IMR-90 (cell line): ENCODE results near the gene AADACL4. TPM values are rescaled to one million over a fixed set of nuclear protein-coding genes. Genes with fewer than 3 reads are reported as not detected.

ENCODE experiments used
- ATAC-seq: fragments of 200-7000 bp; cut with Tn5 transposase; 2 replicates; pipeline ENCODE4 v1.9.1; 2020; ENCODE audit warnings: low read depth, mild to moderate bottlenecking, moderate library complexity
- BruUV-seq: library from RNA; stranded (reverse); fragments of 400-500 nt; replicated peaks from 2 replicates; lab custom pipeline; 2021; lab: Mats Ljungman, UMichigan
- CTCF ChIA-PET: fragments of 300-600 bp; formaldehyde crosslinking; extraction: SDS; loops from one replicate; lab custom pipeline; 2021; ENCODE audit warnings: antibody characterized with exemption; lab: Yijun Ruan, JAX
- POLR2A ChIA-PET: fragments of 300-600 bp; sonication (Branson Sonifier 250); formaldehyde crosslinking; loops from one replicate; lab custom pipeline; 2022; ENCODE audit warnings: antibody characterized with exemption; ENCODE audit not compliant: unreplicated experiment; lab: Charles Lee
- DNase-seq: peaks from one replicate; pipeline ENCODE4 v3.0.0; 2013
- H2AFZ ChIP-seq: replicated peaks from 2 replicates; pipeline ENCODE3; 2013; ENCODE audit warnings: low read length, mild to moderate bottlenecking; ENCODE audit not compliant: poor library complexity
- H2AK5ac ChIP-seq: 2 replicates; pipeline ENCODE4 v1.6.1; 2013; ENCODE audit warnings: low read depth, low read length, inconsistent platforms
- H2AK9ac ChIP-seq: replicated peaks from 2 replicates; pipeline ENCODE3; 2013; ENCODE audit warnings: mild to moderate bottlenecking, low read depth, low read length, moderate library complexity; ENCODE audit not compliant: poor library complexity
- H2BK120ac ChIP-seq: 2 replicates; pipeline ENCODE4 v1.6.1; 2013; ENCODE audit warnings: low read depth, low read length, inconsistent platforms
- H2BK15ac ChIP-seq: 3 replicates; pipeline ENCODE4 v1.6.1; 2013; ENCODE audit warnings: low read depth, low read length, inconsistent platforms
- H2BK20ac ChIP-seq: 2 replicates; pipeline ENCODE4 v1.6.1; 2013; ENCODE audit warnings: low read depth, mild to moderate bottlenecking, inconsistent platforms, low read length, moderate library complexity
- H2BK5ac ChIP-seq: 2 replicates; pipeline ENCODE4 v1.6.1; 2013; ENCODE audit warnings: mild to moderate bottlenecking, low read depth, low read length, inconsistent platforms; ENCODE audit not compliant: poor library complexity, severe bottlenecking
- H3K14ac ChIP-seq: replicated peaks from 2 replicates; pipeline ENCODE4 v1.6.1; 2013; ENCODE audit warnings: low read depth, low read length, inconsistent platforms
- H3K18ac ChIP-seq: 2 replicates; pipeline ENCODE4 v1.6.1; 2013; ENCODE audit warnings: low read depth, low read length, control low read depth
- H3K23ac ChIP-seq: 2 replicates; pipeline ENCODE4 v1.6.1; 2013; ENCODE audit warnings: low read depth, low read length, inconsistent platforms
- H3K27ac ChIP-seq: 2 replicates; pipeline ENCODE4 v1.5.1; 2013; ENCODE audit warnings: mild to moderate bottlenecking, control low read depth, low read length; ENCODE audit not compliant: insufficient read depth
- H3K27me3 ChIP-seq: 2 replicates; pipeline ENCODE4 v1.6.1; 2013; ENCODE audit warnings: low read length; ENCODE audit not compliant: control insufficient read depth, insufficient read depth
- H3K36me3 ChIP-seq: 2 replicates; pipeline ENCODE4 v1.6.1; 2013; ENCODE audit warnings: low read length, mixed read lengths; ENCODE audit not compliant: control insufficient read depth, insufficient read depth
- H3K4ac ChIP-seq: 2 replicates; pipeline ENCODE4 v1.6.1; 2013; ENCODE audit warnings: low read depth, low read length, inconsistent platforms
- H3K4me1 ChIP-seq: 2 replicates; pipeline ENCODE4 v1.6.1; 2013; ENCODE audit warnings: low read length, mixed read lengths; ENCODE audit not compliant: control insufficient read depth, insufficient read depth
- H3K4me2 ChIP-seq: 2 replicates; pipeline ENCODE4 v1.6.1; 2013; ENCODE audit warnings: low read depth, mild to moderate bottlenecking, control low read depth, low read length, moderate library complexity
- H3K4me3 ChIP-seq: 2 replicates; pipeline ENCODE4 v1.5.1; 2013; ENCODE audit warnings: low read depth, mild to moderate bottlenecking, control low read depth, low read length, moderate library complexity; ENCODE audit not compliant: insufficient read depth
- H3K56ac ChIP-seq: 2 replicates; pipeline ENCODE4 v1.6.1; 2013; ENCODE audit warnings: low read length, inconsistent platforms; ENCODE audit not compliant: insufficient read depth; ENCODE audit errors: extremely low read depth
- H3K79me1 ChIP-seq, 2 experiments: 2 replicates each; pipeline ENCODE4 v1.6.1; 2013; ENCODE audit warnings: low read length in 2 of 2, inconsistent platforms in 1 of 2, low read depth in 1 of 2
- H3K9ac ChIP-seq: 2 replicates; pipeline ENCODE4 v1.6.1; 2013; ENCODE audit warnings: low read depth, low read length, control low read depth
- H3K9me1 ChIP-seq: 2 replicates; pipeline ENCODE4 v1.6.1; 2013; ENCODE audit warnings: low read length, inconsistent platforms; ENCODE audit not compliant: insufficient read depth
- H3K9me3 ChIP-seq: 2 replicates; pipeline ENCODE4 v1.6.1; 2013; ENCODE audit warnings: low read length; ENCODE audit not compliant: control insufficient read depth, insufficient read depth
- H4K20me1 ChIP-seq: 2 replicates; pipeline ENCODE4 v1.6.1; 2013; ENCODE audit warnings: low read length, inconsistent platforms; ENCODE audit not compliant: insufficient read depth
- H4K5ac ChIP-seq: 2 replicates; pipeline ENCODE4 v1.6.1; 2013; ENCODE audit warnings: mild to moderate bottlenecking, low read depth, low read length, control low read depth
- H4K8ac ChIP-seq, 2 experiments: 2 replicates each; pipeline ENCODE4 v1.6.1; 2013; ENCODE audit warnings: low read depth in 2 of 2, low read length in 2 of 2, control low read depth in 1 of 2, inconsistent platforms in 1 of 2
- H4K91ac ChIP-seq: 2 replicates; pipeline ENCODE4 v1.6.1; 2013; ENCODE audit warnings: low read depth, low read length, inconsistent platforms; ENCODE audit not compliant: insufficient read depth
- BHLHE40 ChIP-seq: fragments of 150-350 bp; IDR thresholded peaks from 2 replicates; pipeline ENCODE4 v1.6.1; 2016; ENCODE audit warnings: mild to moderate bottlenecking, low read depth, low read length
- CTCF ChIP-seq: conservative IDR thresholded peaks from 2 replicates; pipeline ENCODE4 v1.5.1; 2012; ENCODE audit warnings: mild to moderate bottlenecking, low read depth, low read length, improper control_type of control experiment
- RAD21 ChIP-seq: IDR thresholded peaks from 2 replicates; pipeline ENCODE4 v1.6.1; 2012; ENCODE audit warnings: low read length, improper control_type of control experiment
- RFX5 ChIP-seq: IDR thresholded peaks from 2 replicates; pipeline ENCODE4 v1.8.0; 2012; ENCODE audit warnings: low read depth, mild to moderate bottlenecking, low read length, moderate library complexity
- WGBS, 2 experiments: methylation state at CpG; one replicate each; pipeline versions ENCODE4 v1.1.5 to v1.1.7; 2013; ENCODE audit warnings: missing lambda C conversion rate in 2 of 2; ENCODE audit not compliant: insufficient read length in 1 of 2; ENCODE audit errors: extremely low coverage in 2 of 2; 5-methylcytosine and 5-hydroxymethylcytosine counted together
- dilution Hi-C: fragments of 300-500 bp; cut with HindIII; formaldehyde crosslinking; loops from one replicate; pipeline ENCODE4 v1.14.3; 2018; ENCODE audit warnings: low sequenced_read_pairs; ENCODE audit not compliant: unreplicated experiment
- in situ Hi-C: fragments of 300-500 bp; cut with MboI; formaldehyde crosslinking; loops from 3 replicates; pipeline ENCODE4 v1.14.3; 2019; ENCODE audit warnings: low sequenced_read_pairs, inconsistent platforms, mixed read lengths
- intact Hi-C: fragments of 100-400 bp; cut with micrococcal nuclease; formaldehyde crosslinking; loops from 2 replicates; pipeline ENCODE4 v1.10.0; 2022
- polyA plus RNA-seq, 3 experiments: library from polyadenylated mRNA; depleted of rRNA; stranded (reverse); fragments of >200 nt; gene quantifications; 2 replicates each; pipeline ENCODE4 v1.2.3, GENCODE V29; 2012; ENCODE audit warnings: low replicate concordance in 1 of 3
- total RNA-seq: library from RNA; depleted of rRNA; stranded (reverse); fragments of >200 nt; gene quantifications from 2 replicates; pipeline ENCODE4 v1.2.3, GENCODE V29; 2012

AADACL4 gene
- total and polyA plus RNA-seq, 2 of the 4 experiments (the other 2 are of a cell fraction) = not detected

- Histone ChIP-seq H2AK9ac (no peak overlapping the region), H3K27me3 (no peaks in the 10 kb centered on the region), H3K18ac (peak overlapping the region; percentile 55), H2BK5ac (peak overlapping the region; percentile 77), H3K27ac (peak overlapping the region; percentile 77; the same call in 1 of the 2 replicates), H3K9ac (no peak overlapping the region), H4K91ac (peak overlapping the region; percentile 77), H3K9me1 (peaks cover 13% of the 10 kb centered on the region), H3K23ac (no peak overlapping the region), H2AFZ (no peak overlapping the region), H4K20me1 (no peaks in the 10 kb centered on the region), H3K14ac (peak overlapping the region; percentile 1; the same call in 1 of the 2 replicates), H3K9me3 (no peaks in the 10 kb centered on the region), H2BK15ac (peak overlapping the region; percentile 56; the same call in 1 of the 3 replicates), H3K4ac (peak overlapping the region; percentile 88), H4K8ac (peak overlapping the region; percentile 15 to 80; a peak in 1 of 4 replicates), H3K36me3 (peaks cover 9% of the 10 kb centered on the region), H3K4me1 (peaks cover 18% of the 10 kb centered on the region), H3K56ac (no peak overlapping the region), H2AK5ac (peak overlapping the region; percentile 65), H2BK20ac (no peak overlapping the region), H2BK120ac (peak overlapping the region; percentile 86), H3K79me1 (peaks cover 7 to 22% of the 10 kb centered on the region in 2 experiments; a peak in 2 of 4 replicates), H3K4me3 (no peak overlapping the region), H3K4me2 (no peak overlapping the region; the same call in 1 of the 2 replicates), H4K5ac (no peak overlapping the region)
- 100% methylated on average over 2 of the region's 7 CpGs; no CpG with 5 or more reads in 1 of the 2 experiments for WGBS, 2 experiments
- ChIA-PET CTCF (no interaction called here), POLR2A (interaction anchor here (0.7 to 0.8 kb wide), 2 partner anchors 18 to 58 kb away, joined by 5 to 6 read pairs; no protein-coding TSS in a partner anchor)
- no peak for DNase-seq
- TF ChIP-seq RAD21 (no peak), RFX5 (no peak), CTCF (no peak), BHLHE40 (no peak)
- intact Hi-C loops (loop anchor here (1.0 to 5.0 kb wide), 3 partner anchors 57 to 152 kb away; no protein-coding TSS in a partner anchor), in situ Hi-C loops (loop anchor here (5.0 to 25.0 kb wide), 3 partner anchors 60 to 302 kb away; no protein-coding TSS in a partner anchor), dilution Hi-C loops (no loop called here)
- no TSS peak for BruUV-seq
- no peak for ATAC-seq
Observed at GRCh38 chr1:12614402-12615158, 29.3 kb upstream of the AADACL4 start.
